CD4-positive, alpha-beta T cell (primary cell): ENCODE results near the gene ERC2. TPM values are rescaled to one million over a fixed set of nuclear protein-coding genes. Genes with fewer than 3 reads are reported as not detected.

ENCODE experiments used
- ATAC-seq: fragments of 200-7000 bp; cut with Tn5 transposase; one replicate; pipeline ENCODE4 v1.10.0; 2022; ENCODE audit warnings: mild to moderate bottlenecking; ENCODE audit not compliant: poor library complexity
- CTCF ChIA-PET: fragments of 350-600 bp; sonication (Branson Sonifier 250); formaldehyde crosslinking; loops from one replicate; lab custom pipeline; 2021; ENCODE audit warnings: antibody characterized with exemption, inconsistent platforms; lab: Charles Lee
- POLR2A ChIA-PET: fragments of 350-600 bp; sonication (Branson Sonifier 250); formaldehyde crosslinking; loops from one replicate; lab custom pipeline; 2021; ENCODE audit warnings: antibody characterized with exemption, inconsistent platforms; lab: Charles Lee
- DNase-seq, 14 experiments: peaks; one replicate each; pipeline ENCODE4 v3.0.0-alpha.2; 2013 to 2020; ENCODE audit warnings: mixed read lengths in 2 of 14
- H3K27ac ChIP-seq, 2 donors: one replicate each; pipeline versions ENCODE4 v1.5.1 to v1.7.0; 2013; ENCODE audit warnings: low read length in 2 of 2, low read depth in 1 of 2, mild to moderate bottlenecking in 1 of 2
- H3K27me3 ChIP-seq, 2 experiments: 1 replicate in 1 of 2; 2 replicates in 1 of 2; pipeline versions ENCODE4 v1.6.1 to v1.7.0; 2013; ENCODE audit warnings: low read length in 2 of 2, control low read depth in 1 of 2, mild to moderate bottlenecking in 1 of 2, moderate library complexity in 1 of 2; ENCODE audit not compliant: insufficient read depth in 2 of 2, control insufficient read depth in 1 of 2
- H3K36me3 ChIP-seq: one replicate; pipeline ENCODE4 v1.6.1; 2013; ENCODE audit warnings: low read length, control low read depth; ENCODE audit not compliant: insufficient read depth
- H3K4me1 ChIP-seq: one replicate; pipeline ENCODE4 v1.6.1; 2013; ENCODE audit warnings: low read length, control low read depth; ENCODE audit not compliant: insufficient read depth
- H3K4me3 ChIP-seq: one replicate; pipeline ENCODE4 v1.5.1; 2013; ENCODE audit warnings: mild to moderate bottlenecking, low read length, moderate library complexity
- H3K9me3 ChIP-seq, 2 experiments: 1 replicate in 1 of 2; 2 replicates in 1 of 2; pipeline versions ENCODE4 v1.6.1 to v1.7.0; 2013; ENCODE audit warnings: low read length in 2 of 2, mild to moderate bottlenecking in 2 of 2, control low read depth in 1 of 2, moderate library complexity in 1 of 2; ENCODE audit not compliant: control insufficient read depth in 1 of 2, insufficient read depth in 1 of 2
- H3K27ac Mint-ChIP-seq: one replicate; pipeline ENCODE4 v1.8.0; 2020; ENCODE audit warnings: mixed read lengths
- H3K27me3 Mint-ChIP-seq: one replicate; pipeline ENCODE4 v1.8.0; 2021; ENCODE audit warnings: mixed read lengths
- H3K36me3 Mint-ChIP-seq: one replicate; pipeline ENCODE4 v1.8.0; 2021; ENCODE audit warnings: low read depth, mixed read lengths
- H3K4me1 Mint-ChIP-seq: one replicate; pipeline ENCODE4 v1.8.0; 2021; ENCODE audit warnings: low read depth, mixed read lengths
- H3K4me3 Mint-ChIP-seq: one replicate; pipeline ENCODE4 v1.8.0; 2020; ENCODE audit warnings: mild to moderate bottlenecking, mixed read lengths
- H3K9me3 Mint-ChIP-seq: one replicate; pipeline ENCODE4 v1.8.0; 2020; ENCODE audit warnings: mixed read lengths
- intact Hi-C, 2 experiments: fragments of 100-400 bp; cut with DNase I in 1 of 2; cut with micrococcal nuclease in 1 of 2; formaldehyde crosslinking; loops; one replicate each; pipeline versions ENCODE4 v1.15.1 to v1.9.0; 2023 to 2025; cut with DNase I, micrococcal nuclease
- total RNA-seq, 174 experiments: library from RNA in 2 of 174; stranded (reverse) in 2 of 174; gene quantifications; one replicate each; pipeline ENCODE4 v1.2.3 and lab custom pipeline; 2021 to 2026
- TF ChIP-seq, protein P1 (sequence below): fragments of 200-600 bp; IDR thresholded peaks from one replicate; pipeline ENCODE4 v1.8.0; 2022; ENCODE audit warnings: antibody characterized with exemption, mild to moderate bottlenecking

The ERC2 gene
- total RNA-seq, 2 experiments from 2014 or later, result not detected

DNA sequence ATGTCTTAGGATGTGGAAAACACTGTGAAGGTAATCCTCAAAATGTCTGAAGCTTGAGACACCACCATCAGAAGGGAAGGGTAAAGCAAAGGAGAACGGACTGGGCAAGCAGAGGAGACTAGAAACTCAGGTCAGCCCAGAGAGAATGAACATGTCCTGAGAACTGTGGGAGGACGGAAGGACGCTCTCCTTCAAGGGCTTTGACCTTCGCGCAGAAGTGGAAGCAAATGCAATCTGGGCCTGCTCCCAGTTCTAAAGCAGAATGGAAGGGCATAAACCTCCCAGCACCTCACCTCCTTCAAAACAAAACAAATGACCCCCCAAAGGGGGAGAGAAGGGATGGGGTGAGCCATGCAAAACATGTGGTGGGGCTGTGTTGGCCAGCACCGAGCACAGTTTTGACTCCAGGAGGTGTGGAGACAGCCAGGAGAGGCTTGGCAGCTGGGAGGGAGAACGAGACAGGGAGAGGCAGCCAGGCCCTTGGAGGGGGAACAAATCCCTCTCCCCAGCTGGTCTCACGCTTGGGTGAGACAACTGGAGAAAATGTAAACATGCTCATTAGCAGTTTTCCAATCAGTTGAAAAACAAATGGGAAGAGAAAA, 758.8 kb downstream of the ERC2 start:
- Mint-ChIP-seq H3K4me1 (no peaks in the 10 kb centered on the region), H3K36me3 (no peaks in the 10 kb centered on the region), H3K27me3 (peaks cover 6% of the 10 kb centered on the region), H3K4me3 (no peak overlapping the region), H3K9me3 (no peaks in the 10 kb centered on the region), H3K27ac (no peak overlapping the region)
- peaks cover 0 to 9% of the 10 kb centered on the region in 2 experiments for H3K9me3 ChIP-seq
- H3K4me3 ChIP-seq, result no peak overlapping the region
- no peaks in the 10 kb centered on the region for H3K4me1 ChIP-seq
- no peaks in the 10 kb centered on the region for H3K36me3 ChIP-seq
- CTCF ChIA-PET, result no interaction called here
- intact Hi-C loops, result no loop called here
- no peak overlapping the region for H3K27ac ChIP-seq
- TF ChIP-seq, protein P1, sequence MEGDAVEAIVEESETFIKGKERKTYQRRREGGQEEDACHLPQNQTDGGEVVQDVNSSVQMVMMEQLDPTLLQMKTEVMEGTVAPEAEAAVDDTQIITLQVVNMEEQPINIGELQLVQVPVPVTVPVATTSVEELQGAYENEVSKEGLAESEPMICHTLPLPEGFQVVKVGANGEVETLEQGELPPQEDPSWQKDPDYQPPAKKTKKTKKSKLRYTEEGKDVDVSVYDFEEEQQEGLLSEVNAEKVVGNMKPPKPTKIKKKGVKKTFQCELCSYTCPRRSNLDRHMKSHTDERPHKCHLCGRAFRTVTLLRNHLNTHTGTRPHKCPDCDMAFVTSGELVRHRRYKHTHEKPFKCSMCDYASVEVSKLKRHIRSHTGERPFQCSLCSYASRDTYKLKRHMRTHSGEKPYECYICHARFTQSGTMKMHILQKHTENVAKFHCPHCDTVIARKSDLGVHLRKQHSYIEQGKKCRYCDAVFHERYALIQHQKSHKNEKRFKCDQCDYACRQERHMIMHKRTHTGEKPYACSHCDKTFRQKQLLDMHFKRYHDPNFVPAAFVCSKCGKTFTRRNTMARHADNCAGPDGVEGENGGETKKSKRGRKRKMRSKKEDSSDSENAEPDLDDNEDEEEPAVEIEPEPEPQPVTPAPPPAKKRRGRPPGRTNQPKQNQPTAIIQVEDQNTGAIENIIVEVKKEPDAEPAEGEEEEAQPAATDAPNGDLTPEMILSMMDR, result no peak
- POLR2A ChIA-PET, result no interaction called here
- H3K27me3 ChIP-seq, result no peaks in the 10 kb centered on the region
- no peak for ATAC-seq
- DNase-seq, result no peak

DNA sequence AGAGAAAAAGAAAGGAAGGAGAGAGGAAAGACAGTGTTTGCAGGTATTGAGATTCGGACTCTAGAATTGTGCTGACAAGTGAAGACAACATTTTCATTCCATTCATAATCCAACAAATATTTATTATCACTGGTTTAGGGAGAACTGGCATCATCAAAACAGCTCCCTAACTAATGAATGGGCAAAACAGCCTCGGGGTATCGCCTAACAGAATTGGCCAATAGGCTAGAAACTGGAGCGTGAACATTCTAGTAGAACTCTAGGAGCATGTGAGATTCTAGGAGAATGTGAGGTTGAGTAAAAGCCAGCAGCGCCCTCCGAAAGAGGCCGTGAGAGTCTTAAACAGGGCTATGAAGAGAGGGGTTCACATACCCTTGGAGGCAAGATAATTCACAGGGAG, 759.3 kb downstream of the ERC2 start:
- TF ChIP-seq, protein P1, result no peak
- Mint-ChIP-seq H3K27me3 (peaks cover 6% of the 10 kb centered on the region), H3K36me3 (no peaks in the 10 kb centered on the region), H3K9me3 (no peaks in the 10 kb centered on the region), H3K27ac (no peak overlapping the region), H3K4me1 (no peaks in the 10 kb centered on the region), H3K4me3 (no peak overlapping the region)
- intact Hi-C loops, result no loop called here
- Histone ChIP-seq H3K4me1 (no peaks in the 10 kb centered on the region), H3K36me3 (no peaks in the 10 kb centered on the region), H3K4me3 (no peak overlapping the region), H3K27me3 (no peaks in the 10 kb centered on the region), H3K27ac (no peak overlapping the region), H3K9me3 (peaks cover 0 to 9% of the 10 kb centered on the region in 2 experiments)
- ChIA-PET POLR2A (no interaction called here), CTCF (no interaction called here)
- DNase-seq (no peak), ATAC-seq (no peak)

DNA sequence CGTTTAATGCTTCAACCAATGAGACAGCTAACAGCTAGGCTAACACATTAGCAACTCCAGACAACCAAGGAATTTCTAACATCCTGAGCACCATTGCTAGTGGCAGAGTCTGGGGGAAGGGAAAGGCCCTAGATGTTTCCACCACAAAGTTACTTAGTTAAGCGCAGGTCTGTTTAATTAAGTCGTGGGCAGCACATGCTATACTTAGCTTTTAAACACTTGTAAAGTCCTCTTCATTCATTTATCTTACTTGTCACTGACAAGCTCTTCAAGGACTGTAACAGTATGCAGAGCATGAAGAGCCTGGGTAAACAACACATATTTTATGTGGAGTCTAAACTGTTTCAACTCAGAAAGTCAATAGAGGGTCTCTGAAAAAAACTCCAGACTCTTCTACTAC, 760.0 kb downstream of the ERC2 start:
- H3K27ac Mint-ChIP-seq, result no peak overlapping the region
- Histone ChIP-seq H3K4me3 (no peak overlapping the region), H3K4me1 (no peaks in the 10 kb centered on the region), H3K36me3 (no peaks in the 10 kb centered on the region), H3K27ac (no peak overlapping the region), H3K9me3 (peaks cover 0 to 8% of the 10 kb centered on the region in 2 experiments), H3K27me3 (no peaks in the 10 kb centered on the region)
- H3K4me3 Mint-ChIP-seq, result no peak overlapping the region
- intact Hi-C loops, result no loop called here
- H3K4me1 Mint-ChIP-seq, result no peaks in the 10 kb centered on the region
- ChIA-PET POLR2A (no interaction called here), CTCF (no interaction called here)
- no peaks in the 10 kb centered on the region for H3K9me3 Mint-ChIP-seq
- no peak for ATAC-seq
- DNase-seq, result no peak
- H3K36me3 Mint-ChIP-seq, result no peaks in the 10 kb centered on the region
- no peaks in the 10 kb centered on the region for H3K27me3 Mint-ChIP-seq
- TF ChIP-seq, protein P1, result no peak
